Nucleus accumbens (tissue), 56 donors: ENCODE data around the gene ZNF546.
"Not testable (repeated sequence)": the region's sequence is repeated elsewhere in the genome, so short reads cannot be mapped to it uniquely, and the experiment has no call there.

ENCODE experiments used
- DNase-seq, 56 donors: peaks; one replicate each; lab custom pipeline; 2025; lab: John Stamatoyannopoulos, UW

Gene ZNF546

GRCh38 chr19:39996811-39997637 lies at the start of gene ZNF546:
Gene ZNF546, plus strand, starts transcription at chr19:39997060. Its CDS starts 1,267 bp downstream, at chr19:39998327.
- peak; percentile 26 to 94 (median 86) for DNase-seq

DNA sequence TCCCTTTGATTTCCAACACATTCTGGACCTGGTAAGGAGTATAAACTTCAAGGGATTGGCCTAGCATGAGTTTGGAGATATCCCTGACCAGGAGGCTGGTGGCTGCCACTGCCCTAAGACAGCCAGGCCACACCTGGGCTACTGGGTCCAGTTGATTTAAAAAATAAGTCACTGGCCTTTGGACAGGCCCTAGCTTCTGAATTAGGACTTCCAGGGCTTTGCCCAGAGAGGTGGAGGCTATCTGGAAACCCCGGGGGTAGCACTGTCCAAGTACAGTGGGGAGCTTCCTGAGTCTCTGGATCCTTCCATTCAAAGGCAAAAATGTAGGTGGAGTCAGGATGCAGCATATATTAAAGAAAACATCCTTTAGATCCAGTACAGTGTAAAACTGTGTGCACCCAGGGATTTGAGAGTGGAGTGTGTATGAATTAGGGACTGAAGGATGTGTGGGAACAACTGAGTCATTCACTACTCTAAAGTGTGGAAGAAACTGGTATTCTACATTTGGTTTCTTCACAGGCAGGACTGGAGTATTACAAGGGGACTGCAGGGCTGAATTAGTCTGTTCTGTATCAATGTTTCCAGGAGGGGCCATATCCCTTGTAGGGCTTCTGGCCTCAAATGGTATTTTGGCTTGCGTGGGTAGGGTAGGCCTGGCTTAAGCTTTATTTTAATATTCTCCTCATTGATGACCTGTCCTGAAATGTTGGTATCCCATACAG lies 47.7 kb upstream of the ZNF546 start:
- DNase-seq, result no peak

GRCh38 chr19:39951065-39951650 lies 45.7 kb upstream of the ZNF546 start:
- DNase-seq, result no peak

GRCh38 chr19:39951686-39952085 lies 45.2 kb upstream of the ZNF546 start:
- DNase-seq, result no peak

DNA sequence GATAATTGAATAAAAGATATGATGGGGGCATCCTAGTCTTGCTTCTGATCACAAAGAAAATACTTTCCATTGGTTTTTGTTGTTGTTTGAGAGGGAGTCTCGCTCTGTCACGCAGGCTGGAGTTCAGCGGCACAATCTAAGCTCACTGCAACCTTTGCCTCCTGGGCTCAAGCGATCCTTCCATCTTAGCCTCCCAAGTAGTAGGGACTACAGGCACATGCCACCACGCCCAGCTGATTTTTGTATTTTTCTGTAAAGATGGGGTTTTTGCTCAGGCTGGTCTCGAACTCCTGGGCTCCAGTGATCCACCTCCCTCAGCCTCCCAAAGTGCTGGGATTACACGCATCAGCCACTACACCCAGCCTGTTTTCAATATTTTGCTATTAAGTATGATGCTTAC lies 42.9 kb upstream of the ZNF546 start:
- no peak for DNase-seq

DNA sequence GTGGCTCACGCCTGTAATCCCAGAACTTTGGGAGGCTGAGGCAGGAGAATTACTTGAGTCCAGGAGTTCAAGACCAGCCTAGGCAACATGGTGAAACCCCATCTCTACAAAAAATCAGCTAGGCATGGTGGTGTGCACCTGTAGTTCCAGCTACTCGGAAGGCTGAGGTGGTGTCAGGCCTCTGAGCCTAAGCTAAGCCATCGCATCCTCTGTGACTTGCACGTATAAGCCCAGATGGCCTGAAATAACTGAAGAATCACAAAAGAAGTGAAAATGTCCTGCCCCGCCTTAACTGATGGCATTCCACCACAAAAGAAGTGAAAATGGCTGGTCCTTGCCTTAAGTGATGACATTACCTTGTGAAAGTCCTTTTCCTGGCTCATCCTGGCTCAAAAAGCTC lies 39.0 kb upstream of the ZNF546 start:
- DNase-seq, result not testable (repeated sequence)

- not testable (repeated sequence) for DNase-seq
Measured at GRCh38 chr19:39958942-39959341, 37.9 kb upstream of the ZNF546 start.

DNA sequence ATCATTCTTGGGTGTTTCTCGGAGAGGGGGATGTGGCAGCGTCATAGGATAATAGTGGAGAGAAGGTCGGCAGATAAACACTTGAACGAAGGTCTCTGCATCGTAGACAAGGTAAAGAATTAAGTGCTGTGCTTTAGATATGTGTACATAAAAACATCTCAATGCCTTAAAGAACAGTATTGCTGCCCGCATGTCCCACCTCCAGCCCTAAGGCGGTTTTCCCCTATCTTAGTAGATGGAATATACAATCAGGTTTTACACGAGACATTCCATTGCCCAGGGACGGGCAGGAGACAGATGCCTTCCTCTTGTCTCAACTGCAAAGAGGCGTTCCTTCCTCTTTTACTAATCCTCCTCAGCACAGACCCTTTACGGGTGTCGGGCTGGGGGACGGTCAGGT lies 37.5 kb upstream of the ZNF546 start:
- not testable (repeated sequence) for DNase-seq

DNA sequence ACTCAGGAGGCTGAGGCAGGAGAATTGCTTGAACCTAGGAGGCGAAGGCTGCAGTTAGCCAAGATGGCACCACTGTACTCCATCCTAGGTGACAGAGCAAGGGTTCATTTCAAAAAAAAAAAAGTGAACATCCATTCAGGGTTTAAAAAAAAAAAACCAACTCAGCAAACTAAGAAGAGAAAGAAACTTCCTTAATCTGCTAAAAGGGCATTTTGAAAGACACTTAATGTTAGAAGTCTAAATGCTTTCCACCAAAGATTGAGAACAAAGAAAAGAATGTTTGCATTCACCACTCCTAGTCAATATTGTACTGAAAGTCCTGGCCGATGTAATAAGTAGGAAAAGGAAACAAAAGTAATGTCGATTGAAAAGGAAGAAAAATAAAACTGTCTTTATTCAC lies 33.0 kb upstream of the ZNF546 start:
- no peak for DNase-seq

DNA sequence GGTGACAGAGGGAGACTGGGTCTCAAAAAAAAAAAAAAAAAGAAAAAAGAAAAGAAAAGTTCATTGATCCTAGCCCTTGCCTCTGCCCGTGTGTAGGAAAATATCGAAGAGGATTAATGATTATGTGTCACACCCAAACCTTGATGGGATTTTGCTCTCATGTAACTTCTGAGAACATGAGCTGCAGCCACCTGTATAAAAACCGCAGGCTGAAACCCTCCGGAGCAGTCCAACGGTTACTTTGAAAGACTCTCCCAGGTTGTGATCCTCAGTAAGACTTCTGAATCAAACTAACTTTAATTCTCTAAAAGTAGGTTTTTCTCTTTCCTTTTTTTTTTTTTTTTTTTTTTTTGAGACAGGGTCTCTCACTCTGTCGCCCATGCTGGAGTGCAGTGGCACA lies 30.2 kb upstream of the ZNF546 start:
- DNase-seq, result no peak

DNA sequence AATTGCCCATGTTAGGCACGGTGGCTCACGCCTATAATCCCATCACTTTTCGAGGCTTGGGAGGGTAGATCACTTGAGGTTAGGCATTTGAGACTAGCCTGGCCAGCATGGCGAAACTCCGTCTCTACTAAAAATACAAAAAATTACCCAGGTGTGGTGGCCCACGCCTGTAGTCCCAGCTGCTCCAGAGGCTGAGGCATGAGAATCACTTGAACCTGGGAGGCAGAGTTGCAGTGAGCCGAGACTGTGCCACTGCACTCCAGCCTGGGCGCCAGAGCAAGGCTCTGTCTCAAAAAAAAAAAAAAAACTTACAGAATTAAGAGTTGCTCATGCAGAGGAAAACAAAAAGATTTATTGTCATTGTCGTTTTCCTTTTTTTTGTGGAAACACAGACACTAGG lies 29.3 kb upstream of the ZNF546 start:
- no peak for DNase-seq

- no peak for DNase-seq
Measured at GRCh38 chr19:39968789-39969188, 28.1 kb upstream of the ZNF546 start.

DNA sequence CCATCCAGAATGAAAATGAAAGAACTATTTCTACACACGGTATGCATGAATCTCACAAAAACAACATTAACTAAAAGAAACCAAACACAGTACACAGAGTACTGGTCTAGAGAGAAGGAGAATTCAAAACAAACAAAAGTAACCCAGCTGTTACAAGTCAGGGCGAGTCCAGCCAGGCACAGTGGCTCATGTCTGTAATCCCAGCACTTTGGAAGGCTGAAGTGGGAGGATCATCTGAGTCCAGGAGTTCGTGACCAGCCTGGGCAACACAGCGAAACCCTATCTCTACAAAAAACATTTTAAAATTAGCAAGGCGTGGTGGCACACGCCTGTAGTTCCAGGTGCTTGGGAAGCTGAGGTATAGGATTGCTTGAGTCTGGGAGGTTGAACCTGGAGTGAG lies 27.6 kb upstream of the ZNF546 start:
- no peak for DNase-seq

- DNase-seq, result no peak
Measured at GRCh38 chr19:39969681-39970424, 27.0 kb upstream of the ZNF546 start.

GRCh38 chr19:39970425-39970674 lies 26.5 kb upstream of the ZNF546 start:
- DNase-seq, result peak in 2 of 56 donors; percentile 41 to 57

GRCh38 chr19:39970675-39971379 lies 26.0 kb upstream of the ZNF546 start, which contains the start of gene PSMC4:
Gene PSMC4, plus strand, starts transcription at chr19:39971165. Its CDS starts 38 bp downstream, at chr19:39971203.
- DNase-seq, result peak; percentile 82 to 99 (median 98)

DNA sequence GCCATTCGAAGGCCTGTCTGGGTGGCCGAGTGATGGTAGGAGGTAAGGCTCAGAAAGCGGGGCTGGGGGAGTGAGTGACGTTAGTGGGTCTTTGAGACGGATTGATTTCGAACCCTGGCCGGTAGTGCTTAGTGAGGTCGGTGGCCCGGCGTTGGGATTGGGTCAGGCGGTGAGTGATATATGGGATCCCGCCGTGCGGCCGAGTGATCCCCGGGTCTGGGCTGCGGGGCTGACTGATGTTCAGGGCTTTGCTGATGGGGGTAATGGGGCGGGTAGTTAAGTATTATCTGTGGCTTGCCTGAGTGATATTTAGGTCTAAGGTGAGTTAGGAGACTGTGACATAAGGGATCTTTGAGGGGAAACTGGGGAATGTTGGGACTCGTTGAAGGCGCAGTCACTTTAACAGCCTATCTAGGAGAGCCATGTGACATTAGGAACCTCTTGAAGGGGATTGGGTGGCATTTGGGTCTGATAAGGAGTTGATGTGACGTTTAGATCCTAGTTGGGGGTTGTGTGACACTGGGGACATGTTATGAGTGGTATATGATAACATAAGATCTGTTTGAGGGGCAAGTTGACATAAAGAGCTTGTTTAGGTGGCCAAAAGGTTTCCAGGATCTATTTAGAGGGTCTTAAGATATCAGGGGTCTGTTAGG lies 25.4 kb upstream of the ZNF546 start:
- no peak for DNase-seq

DNA sequence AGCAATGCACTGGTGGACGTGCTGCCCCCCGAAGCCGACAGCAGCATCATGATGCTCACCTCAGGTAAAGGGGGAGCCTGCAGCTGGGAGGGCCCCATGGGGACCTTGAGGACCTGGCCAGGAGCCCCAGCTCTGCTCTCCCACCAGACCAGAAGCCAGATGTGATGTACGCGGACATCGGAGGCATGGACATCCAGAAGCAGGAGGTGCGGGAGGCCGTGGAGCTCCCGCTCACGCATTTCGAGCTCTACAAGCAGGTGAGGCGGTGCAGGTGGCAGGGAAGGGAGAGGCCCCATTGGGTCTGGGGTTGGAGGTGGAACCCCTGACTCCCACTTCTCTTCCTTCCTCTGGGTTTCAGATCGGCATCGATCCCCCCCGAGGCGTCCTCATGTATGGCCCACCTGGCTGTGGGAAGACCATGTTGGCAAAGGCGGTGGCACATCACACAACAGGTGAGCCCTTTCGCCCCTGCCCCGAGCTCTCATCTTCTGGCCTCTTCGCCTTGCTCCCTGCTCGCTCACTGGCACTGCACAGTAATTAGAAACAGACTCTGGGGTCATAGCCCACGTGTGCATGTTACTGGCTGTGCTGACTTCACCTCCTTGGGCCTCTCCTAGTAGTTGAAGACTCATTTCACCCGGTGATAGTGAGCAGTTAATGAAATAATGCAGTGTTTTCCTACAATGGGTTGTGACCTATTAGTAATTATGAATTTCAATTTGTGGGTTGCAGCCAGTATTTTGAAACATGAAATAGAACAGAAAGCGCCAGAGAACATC lies 22.3 kb upstream of the ZNF546 start:
- no peak for DNase-seq

- no peak for DNase-seq
Measured at GRCh38 chr19:39982883-39983282, 14.0 kb upstream of the ZNF546 start.
